Measurements from ENCODE around the gene KMT2E.

The KMT2E gene

GRCh38 chr7:105060923-105061322, 46.9 kb downstream of the KMT2E start:
- Histone ChIP-seq H3K27me3 (ENCODE audit: insufficient read depth, low read length, poor library complexity) (no peaks in the 10 kb centered on the region), H3K9me3 (ENCODE audit: insufficient read depth, low read length, severe bottlenecking) (no peaks in the 10 kb centered on the region), H3K36me3 (ENCODE audit: insufficient read depth, low read length) (peaks cover 93% of the 10 kb centered on the region), H2AFZ (ENCODE audit: low read depth, low read length) (no peak overlapping the region), H3K27ac (ENCODE audit: low read length) (no peak overlapping the region), H3K4me3 (ENCODE audit: low read depth in 1 of 2, low read length in 2 of 2) (no peak overlapping the region), H3K4me1 (ENCODE audit: insufficient read depth, low read length) (no peaks in the 10 kb centered on the region; the same call in 1 of the 2 replicates), H3K9ac (ENCODE audit: low read depth, low read length) (no peak overlapping the region), H3K4me2 (ENCODE audit: insufficient read depth, low read length) (no peak overlapping the region), H4K20me1 (ENCODE audit: insufficient read depth, low read length) (peaks cover 40% of the 10 kb centered on the region), H3K79me2 (ENCODE audit: insufficient read depth, low read length) (peaks cover 98% of the 10 kb centered on the region)
- no peak for TF ChIP-seq EZH2 (IDR thresholded peaks at IDR 0.05; ENCODE audit: borderline replicate concordance, low read depth, low read length, severe bottlenecking)
- TF ChIP-seq CTCF (IDR thresholded peaks at IDR 0.05; ENCODE audit: borderline replicate concordance, extremely low read depth, low read length, poor library complexity, severe bottlenecking) = no peak
- no peak for ATAC-seq (ENCODE audit: insufficient read depth, low read depth)
- no peak for DNase-seq

DNA sequence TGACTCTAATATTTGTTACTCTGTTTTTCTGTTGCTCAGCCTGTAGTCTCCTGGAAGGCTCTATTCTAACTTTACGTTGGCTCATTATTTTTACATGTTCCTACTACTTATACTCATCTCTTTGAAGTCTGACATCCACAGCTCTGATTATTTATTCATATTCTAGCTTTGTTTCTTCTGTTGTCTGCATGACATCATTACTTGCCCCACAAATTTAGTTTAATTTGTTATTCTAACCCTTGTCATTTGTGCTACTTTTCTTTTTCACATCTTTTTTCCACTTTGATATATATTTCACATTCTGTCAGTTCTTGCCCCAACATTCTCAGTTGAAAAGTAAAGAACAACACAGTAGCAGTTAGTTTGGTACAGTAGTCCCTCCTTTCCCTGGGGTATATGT, 51.1 kb downstream of the KMT2E start:
- Histone ChIP-seq H3K36me3 (ENCODE audit: insufficient read depth, low read length) (peaks cover 97% of the 10 kb centered on the region), H2AFZ (ENCODE audit: low read depth, low read length) (no peak overlapping the region), H3K4me1 (ENCODE audit: insufficient read depth, low read length) (no peaks in the 10 kb centered on the region), H3K9ac (ENCODE audit: low read depth, low read length) (no peak overlapping the region), H3K9me3 (ENCODE audit: insufficient read depth, low read length, severe bottlenecking) (no peaks in the 10 kb centered on the region), H3K79me2 (ENCODE audit: insufficient read depth, low read length) (peaks cover 93% of the 10 kb centered on the region), H4K20me1 (ENCODE audit: insufficient read depth, low read length) (peaks cover 25% of the 10 kb centered on the region), H3K4me2 (ENCODE audit: insufficient read depth, low read length) (no peak overlapping the region), H3K27me3 (ENCODE audit: insufficient read depth, low read length, poor library complexity) (no peaks in the 10 kb centered on the region), H3K4me3 (ENCODE audit: low read depth in 1 of 2, low read length in 2 of 2) (no peak overlapping the region), H3K27ac (ENCODE audit: low read length) (no peak overlapping the region)
- no peak for ATAC-seq (ENCODE audit: insufficient read depth, low read depth)
- TF ChIP-seq CTCF (IDR thresholded peaks at IDR 0.05; ENCODE audit: borderline replicate concordance, extremely low read depth, low read length, poor library complexity, severe bottlenecking) (no peak), EZH2 (IDR thresholded peaks at IDR 0.05; ENCODE audit: borderline replicate concordance, low read depth, low read length, severe bottlenecking) (no peak)
- DNase-seq = no peak

DNA sequence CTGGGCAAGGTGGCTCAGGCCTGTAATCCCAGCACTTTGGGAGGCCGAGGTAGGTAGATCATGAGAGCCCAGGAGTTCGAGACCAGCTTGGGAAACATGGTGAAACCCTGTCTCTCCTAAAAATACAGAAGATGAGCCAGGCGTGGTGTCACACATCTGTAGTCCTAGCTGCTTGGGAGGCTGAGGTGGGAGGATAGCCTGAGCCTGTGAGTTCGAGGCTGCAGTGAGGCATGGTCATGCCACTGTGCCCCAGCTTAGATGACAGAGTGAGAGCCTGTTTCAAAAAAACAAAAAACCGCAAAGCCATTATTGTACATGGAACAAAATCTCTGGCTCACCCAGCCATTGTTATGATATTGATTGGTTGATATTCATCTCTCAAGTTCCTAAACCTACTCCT, 53.7 kb downstream of the KMT2E start:
- H4K20me1 ChIP-seq (ENCODE audit: insufficient read depth, low read length) = peaks cover 9% of the 10 kb centered on the region; the same call in 1 of the 2 replicates
- H3K9me3 ChIP-seq (ENCODE audit: insufficient read depth, low read length, severe bottlenecking) = no peaks in the 10 kb centered on the region
- H3K4me1 ChIP-seq (ENCODE audit: insufficient read depth, low read length) = no peaks in the 10 kb centered on the region
- no peak overlapping the region for H3K27ac ChIP-seq (ENCODE audit: low read length)
- peaks cover 90% of the 10 kb centered on the region for H3K79me2 ChIP-seq (ENCODE audit: insufficient read depth, low read length)
- H3K4me2 ChIP-seq (ENCODE audit: insufficient read depth, low read length) = no peak overlapping the region
- no peak for DNase-seq
- H3K9ac ChIP-seq (ENCODE audit: low read depth, low read length) = no peak overlapping the region
- peaks cover 96% of the 10 kb centered on the region for H3K36me3 ChIP-seq (ENCODE audit: insufficient read depth, low read length)
- no peak for ATAC-seq (ENCODE audit: insufficient read depth, low read depth)
- H3K4me3 ChIP-seq (ENCODE audit: low read depth in 1 of 2, low read length in 2 of 2) = no peak overlapping the region
- TF ChIP-seq CTCF (IDR thresholded peaks at IDR 0.05; ENCODE audit: borderline replicate concordance, extremely low read depth, low read length, poor library complexity, severe bottlenecking) = no peak
- TF ChIP-seq EZH2 (IDR thresholded peaks at IDR 0.05; ENCODE audit: borderline replicate concordance, low read depth, low read length, severe bottlenecking) = no peak
- H3K27me3 ChIP-seq (ENCODE audit: insufficient read depth, low read length, poor library complexity) = no peaks in the 10 kb centered on the region
- no peak overlapping the region for H2AFZ ChIP-seq (ENCODE audit: low read depth, low read length)

GRCh38 chr7:105068886-105069285, 54.9 kb downstream of the KMT2E start:
- Histone ChIP-seq H3K9ac (ENCODE audit: low read depth, low read length) (no peak overlapping the region), H3K4me2 (ENCODE audit: insufficient read depth, low read length) (no peak overlapping the region), H3K79me2 (ENCODE audit: insufficient read depth, low read length) (peaks cover 78% of the 10 kb centered on the region), H3K27ac (ENCODE audit: low read length) (no peak overlapping the region), H3K4me1 (ENCODE audit: insufficient read depth, low read length) (no peaks in the 10 kb centered on the region), H3K27me3 (ENCODE audit: insufficient read depth, low read length, poor library complexity) (no peaks in the 10 kb centered on the region), H3K9me3 (ENCODE audit: insufficient read depth, low read length, severe bottlenecking) (no peaks in the 10 kb centered on the region), H3K36me3 (ENCODE audit: insufficient read depth, low read length) (peaks cover 96% of the 10 kb centered on the region), H2AFZ (ENCODE audit: low read depth, low read length) (no peak overlapping the region), H3K4me3 (ENCODE audit: low read depth in 1 of 2, low read length in 2 of 2) (no peak overlapping the region), H4K20me1 (ENCODE audit: insufficient read depth, low read length) (peaks cover 6% of the 10 kb centered on the region; the same call in 1 of the 2 replicates)
- ATAC-seq (ENCODE audit: insufficient read depth, low read depth) = no peak
- no peak for DNase-seq
- TF ChIP-seq EZH2 (IDR thresholded peaks at IDR 0.05; ENCODE audit: borderline replicate concordance, low read depth, low read length, severe bottlenecking) (no peak), CTCF (IDR thresholded peaks at IDR 0.05; ENCODE audit: borderline replicate concordance, extremely low read depth, low read length, poor library complexity, severe bottlenecking) (no peak)
